Endothelial cell of umbilical vein (primary cell): ENCODE measurements around the gene KIF1B. TPM values are rescaled to one million over a fixed set of nuclear protein-coding genes. Genes with fewer than 3 reads are reported as not detected.

ENCODE experiments used
- BruUV-seq: library from RNA; stranded (reverse); fragments of 400-500 nt; replicated peaks from 2 replicates; lab custom pipeline; 2021; lab: Mats Ljungman, UMichigan
- CTCF ChIA-PET: fragments of 300-600, 350-600 bp; sonication (Branson Sonifier 250); formaldehyde crosslinking; loops from one replicate; lab custom pipeline; 2021; ENCODE audit warnings: antibody characterized with exemption, inconsistent platforms; lab: Charles Lee
- POLR2A ChIA-PET: fragments of 300-600, 350-600 bp; sonication (Branson Sonifier 250); formaldehyde crosslinking; loops from one replicate; lab custom pipeline; 2021; ENCODE audit warnings: antibody characterized with exemption, inconsistent platforms; lab: Charles Lee
- DNase-seq: peaks from one replicate; pipeline ENCODE4 v3.0.0-alpha.2; 2011; ENCODE audit warnings: low read depth, low spot score
- FAIRE-seq: peaks from 2 replicates; lab custom pipeline; 2011; peaks lifted over from hg19 to GRCh38; lab: Jason Lieb, UNC
- H2AFZ ChIP-seq: 2 replicates; pipeline ENCODE4 v1.6.0; 2012; ENCODE audit warnings: low read depth, low read length, control low read depth, inconsistent platforms
- H3K27ac ChIP-seq: 2 replicates; pipeline ENCODE4 v1.5.1; 2011; ENCODE audit warnings: low read depth, mild to moderate bottlenecking, control low read depth, low read length, moderate library complexity; ENCODE audit not compliant: insufficient read depth
- H3K27me3 ChIP-seq, 2 experiments: 2 replicates each; pipeline versions ENCODE4 v1.6.0 to v1.6.1; 2011; ENCODE audit warnings: low read length in 2 of 2, mixed read lengths in 1 of 2; ENCODE audit not compliant: control insufficient read depth in 2 of 2, insufficient read depth in 2 of 2
- H3K36me3 ChIP-seq, 2 experiments: 2 replicates in 1 of 2; 3 replicates in 1 of 2; pipeline ENCODE4 v1.5.1; 2011; ENCODE audit warnings: low read length in 2 of 2, mild to moderate bottlenecking in 1 of 2, moderate library complexity in 1 of 2; ENCODE audit not compliant: control insufficient read depth in 2 of 2, insufficient read depth in 2 of 2; ENCODE audit errors: extremely low read depth in 1 of 2
- H3K4me1 ChIP-seq: 3 replicates; pipeline ENCODE4 v1.5.1; 2011; ENCODE audit warnings: mild to moderate bottlenecking, low read length; ENCODE audit not compliant: control insufficient read depth, insufficient read depth; ENCODE audit errors: extremely low read depth
- H3K4me2 ChIP-seq: 2 replicates; pipeline ENCODE4 v1.6.1; 2011; ENCODE audit warnings: low read length, control low read depth, mixed read lengths; ENCODE audit not compliant: insufficient read depth
- H3K4me3 ChIP-seq, 3 experiments: fragments of 200-600 bp in 1 of 3; sonication (generic), shearing (Covaris generic) in 1 of 3; replicated peaks in 1 of 3; 2 replicates each; pipeline ENCODE4 v1.5.1; 2011 to 2016; ENCODE audit warnings: control low read depth in 3 of 3, low read length in 3 of 3, mild to moderate bottlenecking in 2 of 3, inconsistent platforms in 1 of 3, low read depth in 1 of 3, moderate library complexity in 1 of 3; ENCODE audit not compliant: insufficient read depth in 1 of 3
- H3K79me2 ChIP-seq: 2 replicates; pipeline ENCODE4 v1.6.0; 2012; ENCODE audit warnings: low read length, inconsistent platforms; ENCODE audit not compliant: control insufficient read depth, insufficient read depth
- H3K9ac ChIP-seq: replicated peaks from 2 replicates; pipeline ENCODE3; 2011; ENCODE audit warnings: low read length, control low read depth; ENCODE audit not compliant: insufficient read depth; ENCODE audit errors: extremely low read depth
- H3K9me1 ChIP-seq: replicated peaks from 3 replicates; pipeline ENCODE4 v1.6.0; 2011; ENCODE audit warnings: mild to moderate bottlenecking, low read length; ENCODE audit not compliant: control insufficient read depth, insufficient read depth; ENCODE audit errors: extremely low read depth
- H3K9me3 ChIP-seq: replicated peaks from 2 replicates; pipeline ENCODE4 v1.5.1; 2012; ENCODE audit warnings: low read length, inconsistent platforms; ENCODE audit not compliant: control insufficient read depth, insufficient read depth
- H4K20me1 ChIP-seq: replicated peaks from 2 replicates; pipeline ENCODE3; 2011; ENCODE audit warnings: mild to moderate bottlenecking, low read length; ENCODE audit not compliant: control insufficient read depth, insufficient read depth; ENCODE audit errors: extremely low read depth
- CTCF ChIP-seq, 2 donors: IDR thresholded peaks; 1 replicate in 1 of 2; 2 replicates in 1 of 2; pipeline ENCODE4 v1.5.1; 2011; ENCODE audit warnings: low read length in 2 of 2, mild to moderate bottlenecking in 2 of 2, moderate library complexity in 2 of 2, control low read depth in 1 of 2, inconsistent platforms in 1 of 2, low read depth in 1 of 2; ENCODE audit not compliant: insufficient read depth in 1 of 2; ENCODE audit errors: extremely low read depth in 1 of 2
- EZH2 ChIP-seq: IDR thresholded peaks from 2 replicates; pipeline ENCODE4 v1.6.1; 2012; ENCODE audit warnings: borderline replicate concordance, low read depth, mild to moderate bottlenecking, moderate library complexity, low read length, inconsistent platforms; ENCODE audit not compliant: severe bottlenecking
- GATA2 ChIP-seq: IDR thresholded peaks from 2 replicates; pipeline ENCODE4 v1.7.0; 2011; ENCODE audit warnings: low read depth, mild to moderate bottlenecking, moderate library complexity, mixed read lengths, low read length; ENCODE audit not compliant: insufficient read length, insufficient read depth
- MAX ChIP-seq: IDR thresholded peaks from 2 replicates; pipeline ENCODE4 v1.6.1; 2011; ENCODE audit not compliant: insufficient read depth, insufficient read length
- POLR2A ChIP-seq: IDR thresholded peaks from 2 replicates; pipeline ENCODE4 v1.6.1; 2012; ENCODE audit warnings: low read depth, mild to moderate bottlenecking, control low read depth, low read length
- POLR2AphosphoS5 ChIP-seq: IDR thresholded peaks from 2 replicates; pipeline ENCODE4 v1.6.1; 2012; ENCODE audit warnings: low read depth, mild to moderate bottlenecking, control low read depth, low read length, moderate library complexity; ENCODE audit not compliant: insufficient read depth
- dilution Hi-C: fragments of 300-500 bp; cut with MboI; formaldehyde crosslinking; loops from one replicate; pipeline ENCODE4 v1.15.0; 2019; ENCODE audit warnings: low sequenced_read_pairs; ENCODE audit not compliant: extremely low pct_ligation_motif_present
- intact Hi-C: fragments of 100-400 bp; cut with micrococcal nuclease; formaldehyde crosslinking; loops from one replicate; pipeline ENCODE4 v1.10.0; 2022
- polyA plus RNA-seq, 4 experiments: library from polyadenylated mRNA; depleted of rRNA in 3 of 4; stranded (reverse) in 3 of 4; unstranded in 1 of 4; fragments of >200 nt; gene quantifications; 2 replicates each; pipeline versions ENCODE4 v1.2.1 to v1.2.3, GENCODE V29; 2011 to 2012; ENCODE audit warnings: missing spikeins in 1 of 4
- total RNA-seq: library from RNA; stranded (reverse); gene quantifications from 2 replicates; pipeline ENCODE4 v1.2.3, GENCODE V29; 2021

Gene KIF1B
- total and polyA plus RNA-seq, 2 donors (not counting 3 experiments of a cell fraction or from before 2014, with no cell fraction given), result 14.8 to 58.6 TPM

- Histone ChIP-seq H3K79me2 (no peaks in the 10 kb centered on the region), H2AFZ (no peak overlapping the region), H3K9ac (no peak overlapping the region), H3K27me3 (no peaks in the 10 kb centered on the region), H4K20me1 (no peaks in the 10 kb centered on the region), H3K9me3 (no peaks in the 10 kb centered on the region), H3K36me3 (peaks cover 8 to 10% of the 10 kb centered on the region in 2 experiments), H3K27ac (no peak overlapping the region), H3K4me1 (no peaks in the 10 kb centered on the region), H3K4me3 (no peak overlapping the region), H3K4me2 (no peak overlapping the region), H3K9me1 (no peaks in the 10 kb centered on the region)
- intact Hi-C loops (no loop called here), dilution Hi-C loops (no loop called here)
- BruUV-seq, result no TSS peak
- no peak for DNase-seq
- FAIRE-seq, result no peak
- ChIA-PET CTCF (interaction anchor here (1.7 kb wide), 1 partner anchor 12 kb away, joined by 4 read pairs; no protein-coding TSS in a partner anchor), POLR2A (no interaction called here)
- no peak for TF ChIP-seq CTCF (IDR thresholded peaks at IDR 0.05; ENCODE audit: extremely low read depth in 1 of 2, insufficient read depth in 1 of 2, low read depth in 1 of 2, low read length in 2 of 2)
- no peak for TF ChIP-seq GATA2
- no peak for TF ChIP-seq POLR2AphosphoS5
- TF ChIP-seq EZH2, result no peak
- TF ChIP-seq MAX, result no peak
- TF ChIP-seq POLR2A, result no peak
Observed at GRCh38 chr1:10326251-10326650, 115.9 kb downstream of the KIF1B start.
